HCT116 (cell line): ENCODE results near the gene CYP2C8. TPM values are rescaled to one million over a fixed set of nuclear protein-coding genes. Genes with fewer than 3 reads are reported as not detected.
"Not testable (repeated sequence)": the region's sequence is repeated elsewhere in the genome, so short reads cannot be mapped to it uniquely, and the experiment has no call there.

Experiments
- ATAC-seq: fragments of 200-7000 bp; cut with Tn5 transposase; 2 replicates; pipeline ENCODE4 v1.9.1; 2020; ENCODE audit warnings: mild to moderate bottlenecking, moderate library complexity
- BruUV-seq: library from RNA; stranded (reverse); fragments of 400-500 nt; replicated peaks from 2 replicates; lab custom pipeline; 2021; lab: Mats Ljungman, UMichigan
- CTCF ChIA-PET: fragments of 300-600 bp; sonication (Branson Sonifier 250); formaldehyde crosslinking; loops from one replicate; lab custom pipeline; 2021; ENCODE audit warnings: antibody characterized with exemption; lab: Charles Lee
- POLR2A ChIA-PET: fragments of 300-600, 350-600 bp; sonication (Branson Sonifier 250); formaldehyde crosslinking; loops from one replicate; lab custom pipeline; 2021; ENCODE audit warnings: antibody characterized with exemption; lab: Charles Lee
- RAD21 ChIA-PET, 2 experiments: fragments of 300-600 bp; sonication (Branson Sonifier 250); formaldehyde crosslinking; loops; one replicate each; lab custom pipeline; 2023; ENCODE audit warnings: low total read pairs in 2 of 2; ENCODE audit not compliant: uncharacterized antibody in 2 of 2, unreplicated experiment in 2 of 2, low non-redundant PET in 1 of 2; lab: Charles Lee
- DNase-seq: peaks from one replicate; pipeline ENCODE4 v3.0.0-alpha.2; 2010; ENCODE audit warnings: low read depth, low spot score
- H2AFZ ChIP-seq: fragments of 200-600 bp; shearing (Covaris generic), sonication (generic); 2 replicates; pipeline ENCODE4 v1.6.1; 2017; ENCODE audit warnings: low read depth, mixed run types, mixed read lengths, antibody characterized with exemption, low read length; ENCODE audit not compliant: poor library complexity, severe bottlenecking
- H3K27ac ChIP-seq: 2 replicates; pipeline ENCODE4 v1.5.1; 2012; ENCODE audit warnings: low read depth, low read length
- H3K27me3 ChIP-seq: fragments of 200-600 bp; sonication (generic); 2 replicates; pipeline ENCODE4 v1.6.1; 2016; ENCODE audit warnings: mixed run types, low read length, mixed read lengths; ENCODE audit not compliant: insufficient read depth
- H3K36me3 ChIP-seq, 2 experiments: fragments of 200-500 bp in 1 of 2; fragments of 200-600 bp in 1 of 2; sonication (Bioruptor generic) in 1 of 2; sonication (generic) in 1 of 2; 2 replicates each; pipeline versions ENCODE4 v1.5.1 to v1.6.1; 2014 to 2016; ENCODE audit warnings: low read length in 2 of 2, inconsistent platforms in 1 of 2, mixed read lengths in 1 of 2, mixed run types in 1 of 2; ENCODE audit not compliant: insufficient read depth in 2 of 2, control insufficient read depth in 1 of 2
- H3K4me1 ChIP-seq, 2 experiments: fragments of 200-600 bp in 1 of 2; sonication (generic) in 1 of 2; 2 replicates each; pipeline versions ENCODE4 v1.5.1 to v1.6.1; 2012 to 2017; ENCODE audit warnings: low read length in 2 of 2, inconsistent platforms in 1 of 2, mild to moderate bottlenecking in 1 of 2, mixed read lengths in 1 of 2, mixed run types in 1 of 2, moderate library complexity in 1 of 2; ENCODE audit not compliant: insufficient read depth in 2 of 2, control insufficient read depth in 1 of 2
- H3K4me2 ChIP-seq: fragments of 200-600 bp; sonication (generic); 2 replicates; pipeline ENCODE4 v1.6.1; 2017; ENCODE audit warnings: mixed run types, low read length, mixed read lengths
- H3K4me3 ChIP-seq, 2 experiments: fragments of 200-600 bp in 1 of 2; sonication (generic) in 1 of 2; replicated peaks in 1 of 2; 2 replicates each; pipeline ENCODE4 v1.5.1; 2011 to 2016; ENCODE audit warnings: low read length in 2 of 2, control low read depth in 1 of 2, low read depth in 1 of 2, mild to moderate bottlenecking in 1 of 2, mixed read lengths in 1 of 2, mixed run types in 1 of 2
- H3K79me2 ChIP-seq: fragments of 200-600 bp; sonication (generic); 2 replicates; pipeline ENCODE4 v1.6.1; 2017; ENCODE audit warnings: mild to moderate bottlenecking, mixed run types, low read length, moderate library complexity, mixed read lengths; ENCODE audit not compliant: insufficient read depth
- H3K9ac ChIP-seq: fragments of 200-600 bp; sonication (generic); 2 replicates; pipeline ENCODE4 v1.6.1; 2016; ENCODE audit warnings: low read length, mixed read lengths
- H3K9me2 ChIP-seq: fragments of 200-600 bp; sonication (generic), shearing (Covaris generic); 2 replicates; pipeline ENCODE4 v1.6.1; 2017; ENCODE audit warnings: mixed run types, mild to moderate bottlenecking, moderate library complexity; ENCODE audit not compliant: insufficient read depth
- H3K9me3 ChIP-seq, 2 experiments: fragments of 200-500 bp in 1 of 2; fragments of 200-600 bp in 1 of 2; sonication (Bioruptor generic) in 1 of 2; sonication (generic) in 1 of 2; 2 replicates each; pipeline ENCODE4 v1.6.1; 2014 to 2017; ENCODE audit warnings: low read length in 2 of 2, mixed read lengths in 2 of 2, inconsistent platforms in 1 of 2, low read depth in 1 of 2, mild to moderate bottlenecking in 1 of 2, mixed run types in 1 of 2, moderate library complexity in 1 of 2; ENCODE audit not compliant: control insufficient read depth in 1 of 2, insufficient read depth in 1 of 2
- H4K20me1 ChIP-seq: fragments of 200-600 bp; sonication (generic), shearing (Covaris generic); 2 replicates; pipeline ENCODE4 v1.6.1; 2017; ENCODE audit warnings: mixed run types, mild to moderate bottlenecking, moderate library complexity; ENCODE audit not compliant: insufficient read depth
- CEBPB ChIP-seq: IDR thresholded peaks from 2 replicates; pipeline ENCODE4 v1.6.1; 2012; ENCODE audit warnings: low read depth
- EGR1 ChIP-seq: IDR thresholded peaks from 2 replicates; pipeline ENCODE4 v1.6.1; 2012; ENCODE audit warnings: low read depth
- JUND ChIP-seq: IDR thresholded peaks from 2 replicates; pipeline ENCODE4 v1.6.1; 2012
- POLR2A ChIP-seq: IDR thresholded peaks from 2 replicates; pipeline ENCODE4 v1.7.0; 2011; ENCODE audit warnings: borderline replicate concordance; ENCODE audit not compliant: insufficient read depth, insufficient read length; ENCODE audit errors: extremely low read depth
- POLR2AphosphoS5 ChIP-seq: IDR thresholded peaks from 2 replicates; pipeline ENCODE4 v1.6.1; 2011; ENCODE audit warnings: mild to moderate bottlenecking, low read depth, low read length, moderate library complexity
- RAD21 ChIP-seq: IDR thresholded peaks from 2 replicates; pipeline ENCODE4 v1.6.1; 2012; ENCODE audit warnings: low read depth, mild to moderate bottlenecking
- SIN3A ChIP-seq: IDR thresholded peaks from 2 replicates; pipeline ENCODE4 v1.6.1; 2012; ENCODE audit warnings: low read depth
- SRF ChIP-seq: IDR thresholded peaks from 2 replicates; pipeline ENCODE4 v1.6.1; 2012; ENCODE audit warnings: low read depth
- YY1 ChIP-seq: IDR thresholded peaks from 2 replicates; pipeline ENCODE4 v1.6.1; 2011; ENCODE audit warnings: low read length, low read depth, moderate library complexity, mild to moderate bottlenecking; ENCODE audit not compliant: insufficient replicate concordance; ENCODE audit errors: extremely low read depth
- ZFX ChIP-seq: fragments of 450-650 bp; IDR thresholded peaks from 2 replicates; pipeline ENCODE4 v1.6.1; 2017
- ZNF274 ChIP-seq: fragments of 200-500 bp; sonication (Bioruptor generic); IDR thresholded peaks from 2 replicates; pipeline ENCODE4 v1.6.1; 2014; ENCODE audit warnings: mild to moderate bottlenecking, low read depth, low read length, inconsistent platforms
- intact Hi-C: fragments of 100-400 bp; cut with micrococcal nuclease; formaldehyde crosslinking; loops from 2 replicates; pipeline ENCODE4 v1.10.0; 2022
- total RNA-seq: library from RNA; stranded (reverse); gene quantifications from one replicate; pipeline ENCODE4 v1.2.1, GENCODE V29; 2021; ENCODE audit not compliant: unreplicated experiment
- TF ChIP-seq, protein P1 (sequence below): IDR thresholded peaks from 2 replicates; pipeline ENCODE4 v1.6.1; 2011; ENCODE audit warnings: mild to moderate bottlenecking, low read length, moderate library complexity; ENCODE audit not compliant: insufficient replicate concordance; ENCODE audit errors: extremely low read depth
- TF ChIP-seq, protein P2 (sequence below), 3 experiments: fragments of 200-600 bp in 1 of 3; sonication (generic) in 1 of 3; IDR thresholded peaks in 2 of 3; conservative IDR thresholded peaks in 1 of 3; 2 replicates each; pipeline ENCODE4 v1.5.1; 2012 to 2017; ENCODE audit warnings: low read depth in 2 of 3, low read length in 2 of 3, antibody characterized with exemption in 1 of 3, borderline replicate concordance in 1 of 3, control low read depth in 1 of 3, mild to moderate bottlenecking in 1 of 3, mixed read lengths in 1 of 3, mixed run types in 1 of 3, moderate library complexity in 1 of 3; ENCODE audit not compliant: insufficient read depth in 1 of 3

Gene CYP2C8
- total RNA-seq, 1 experiment from 2014 or later, result 0.47 TPM

DNA sequence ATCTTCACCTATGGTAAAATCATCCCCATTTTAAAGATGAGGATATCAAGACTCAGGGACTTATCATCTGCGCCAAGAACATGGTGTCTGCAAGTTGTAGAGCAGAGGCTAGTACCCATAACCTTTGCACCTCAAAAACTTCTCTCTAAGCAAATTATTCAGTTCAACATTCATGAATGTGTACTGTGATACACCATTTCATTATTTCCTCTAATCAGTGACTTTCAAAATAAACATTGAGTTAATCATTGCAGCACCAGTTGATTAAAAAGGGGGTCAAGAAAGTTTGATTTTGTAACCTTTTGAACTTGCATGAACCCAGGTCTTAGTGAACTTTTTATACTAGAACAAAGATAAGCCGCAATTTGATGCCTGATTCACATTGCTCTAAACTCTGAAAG, 47.6 kb upstream of the CYP2C8 start:
- Histone ChIP-seq H2AFZ (no peak overlapping the region), H3K4me3 (no peak overlapping the region), H3K4me2 (no peak overlapping the region), H3K9me2 (no peaks in the 10 kb centered on the region), H4K20me1 (no peaks in the 10 kb centered on the region), H3K27me3 (no peaks in the 10 kb centered on the region), H3K36me3 (no peaks in the 10 kb centered on the region), H3K9ac (no peak overlapping the region), H3K79me2 (no peaks in the 10 kb centered on the region), H3K27ac (no peak overlapping the region), H3K9me3 (no peaks in the 10 kb centered on the region), H3K4me1 (no peaks in the 10 kb centered on the region)
- ChIA-PET CTCF (no interaction called here), POLR2A (no interaction called here), RAD21 (no interaction called here)
- BruUV-seq, result no TSS peak
- intact Hi-C loops, result no loop called here
- TF ChIP-seq YY1, result no peak
- TF ChIP-seq POLR2A, result no peak
- no peak for TF ChIP-seq RAD21
- no peak for TF ChIP-seq CEBPB
- no peak for TF ChIP-seq ZFX
- no peak for TF ChIP-seq SRF
- TF ChIP-seq POLR2AphosphoS5, result no peak
- TF ChIP-seq, protein P1, sequence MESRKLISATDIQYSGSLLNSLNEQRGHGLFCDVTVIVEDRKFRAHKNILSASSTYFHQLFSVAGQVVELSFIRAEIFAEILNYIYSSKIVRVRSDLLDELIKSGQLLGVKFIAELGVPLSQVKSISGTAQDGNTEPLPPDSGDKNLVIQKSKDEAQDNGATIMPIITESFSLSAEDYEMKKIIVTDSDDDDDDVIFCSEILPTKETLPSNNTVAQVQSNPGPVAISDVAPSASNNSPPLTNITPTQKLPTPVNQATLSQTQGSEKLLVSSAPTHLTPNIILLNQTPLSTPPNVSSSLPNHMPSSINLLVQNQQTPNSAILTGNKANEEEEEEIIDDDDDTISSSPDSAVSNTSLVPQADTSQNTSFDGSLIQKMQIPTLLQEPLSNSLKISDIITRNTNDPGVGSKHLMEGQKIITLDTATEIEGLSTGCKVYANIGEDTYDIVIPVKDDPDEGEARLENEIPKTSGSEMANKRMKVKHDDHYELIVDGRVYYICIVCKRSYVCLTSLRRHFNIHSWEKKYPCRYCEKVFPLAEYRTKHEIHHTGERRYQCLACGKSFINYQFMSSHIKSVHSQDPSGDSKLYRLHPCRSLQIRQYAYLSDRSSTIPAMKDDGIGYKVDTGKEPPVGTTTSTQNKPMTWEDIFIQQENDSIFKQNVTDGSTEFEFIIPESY, result no peak
- no peak for TF ChIP-seq JUND
- no peak for TF ChIP-seq ZNF274
- TF ChIP-seq, protein P2, sequence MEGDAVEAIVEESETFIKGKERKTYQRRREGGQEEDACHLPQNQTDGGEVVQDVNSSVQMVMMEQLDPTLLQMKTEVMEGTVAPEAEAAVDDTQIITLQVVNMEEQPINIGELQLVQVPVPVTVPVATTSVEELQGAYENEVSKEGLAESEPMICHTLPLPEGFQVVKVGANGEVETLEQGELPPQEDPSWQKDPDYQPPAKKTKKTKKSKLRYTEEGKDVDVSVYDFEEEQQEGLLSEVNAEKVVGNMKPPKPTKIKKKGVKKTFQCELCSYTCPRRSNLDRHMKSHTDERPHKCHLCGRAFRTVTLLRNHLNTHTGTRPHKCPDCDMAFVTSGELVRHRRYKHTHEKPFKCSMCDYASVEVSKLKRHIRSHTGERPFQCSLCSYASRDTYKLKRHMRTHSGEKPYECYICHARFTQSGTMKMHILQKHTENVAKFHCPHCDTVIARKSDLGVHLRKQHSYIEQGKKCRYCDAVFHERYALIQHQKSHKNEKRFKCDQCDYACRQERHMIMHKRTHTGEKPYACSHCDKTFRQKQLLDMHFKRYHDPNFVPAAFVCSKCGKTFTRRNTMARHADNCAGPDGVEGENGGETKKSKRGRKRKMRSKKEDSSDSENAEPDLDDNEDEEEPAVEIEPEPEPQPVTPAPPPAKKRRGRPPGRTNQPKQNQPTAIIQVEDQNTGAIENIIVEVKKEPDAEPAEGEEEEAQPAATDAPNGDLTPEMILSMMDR (IDR thresholded peaks at IDR 0.05 in 2 of 3, conservative IDR thresholded peaks at IDR 0.05 in 1 of 3; ENCODE audit: borderline replicate concordance in 1 of 3, insufficient read depth in 1 of 3, low read depth in 2 of 3, low read length in 2 of 3), result no peak
- no peak for TF ChIP-seq EGR1
- TF ChIP-seq SIN3A, result no peak
- no peak for DNase-seq
- no peak for ATAC-seq

DNA sequence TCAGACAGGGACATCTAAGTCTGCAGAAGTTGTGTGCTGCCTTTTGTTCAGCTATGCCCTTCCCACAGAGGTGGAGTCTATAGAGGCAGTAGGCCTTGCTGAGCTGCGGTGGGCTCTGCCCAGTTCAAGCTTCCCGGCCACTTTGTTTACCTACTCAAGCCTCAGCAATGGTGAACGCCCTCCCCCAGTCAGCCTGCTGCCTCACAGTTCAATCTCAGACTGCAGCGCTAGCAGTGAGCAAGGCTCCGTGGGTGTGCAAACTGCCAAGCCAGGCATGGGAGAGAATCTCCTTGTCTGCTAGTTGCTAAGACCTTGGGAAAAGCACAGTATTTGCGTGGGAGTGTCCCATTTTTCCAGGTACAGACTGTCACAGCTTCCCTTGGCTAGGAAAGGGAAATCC, 41.5 kb upstream of the CYP2C8 start:
- H3K4me1 ChIP-seq, intact Hi-C loops, H2AFZ ChIP-seq, H3K36me3 ChIP-seq, H3K27ac ChIP-seq, H3K9ac ChIP-seq, BruUV-seq, POLR2A ChIA-PET, H3K4me3 ChIP-seq, CTCF ChIA-PET, DNase-seq, RAD21 ChIA-PET, H3K79me2 ChIP-seq, H3K27me3 ChIP-seq, H3K9me2 ChIP-seq, H3K4me2 ChIP-seq, H4K20me1 ChIP-seq, H3K9me3 ChIP-seq, ATAC-seq: not testable (repeated sequence)
